WTC11 (cell line): ENCODE measurements around the gene DTNA. TPM values are rescaled to one million over a fixed set of nuclear protein-coding genes. Genes with fewer than 3 reads are reported as not detected.

Experiments used
- ATAC-seq: fragments of 200-7000 bp; cut with Tn5 transposase; 2 replicates; pipeline ENCODE4 v1.10.0; 2021; ENCODE audit warnings: mild to moderate bottlenecking, moderate library complexity
- CTCF ChIA-PET: fragments of 300-600 bp; sonication (Branson Sonifier 250); formaldehyde crosslinking; loops from one replicate; lab custom pipeline; 2021; ENCODE audit warnings: antibody characterized with exemption; lab: Charles Lee
- POLR2A ChIA-PET: fragments of 350-600 bp; sonication (Branson Sonifier 250); formaldehyde crosslinking; loops from one replicate; lab custom pipeline; 2021; ENCODE audit warnings: antibody characterized with exemption; lab: Charles Lee
- DNase-seq: peaks from one replicate; pipeline ENCODE4 v3.0.0; 2021; ENCODE audit warnings: low spot score
- H3K27ac Mint-ChIP-seq: 2 replicates; pipeline ENCODE4 v1.8.0; 2021; ENCODE audit warnings: mixed read lengths
- H3K27me3 Mint-ChIP-seq: 2 replicates; pipeline ENCODE4 v1.8.0; 2021; ENCODE audit warnings: low read depth, mild to moderate bottlenecking, moderate library complexity, mixed read lengths
- H3K36me3 Mint-ChIP-seq: 2 replicates; pipeline ENCODE4 v1.8.0; 2021; ENCODE audit warnings: mixed read lengths
- H3K4me1 Mint-ChIP-seq: 2 replicates; pipeline ENCODE4 v1.8.0; 2022; ENCODE audit warnings: mixed read lengths
- H3K4me3 Mint-ChIP-seq: 2 replicates; pipeline ENCODE4 v1.8.0; 2021; ENCODE audit warnings: mild to moderate bottlenecking, moderate library complexity, mixed read lengths
- H3K9me3 Mint-ChIP-seq: 2 replicates; pipeline ENCODE4 v1.8.0; 2021; ENCODE audit warnings: mixed read lengths
- CBFB ChIP-seq: sonication (generic); formaldehyde crosslinking; IDR thresholded peaks from 2 replicates; pipeline ENCODE4 v1.8.1; 2022; ENCODE audit warnings: mild to moderate bottlenecking, low read depth, missing genetic modification reagents
- IRF2 ChIP-seq: sonication (generic); formaldehyde crosslinking; IDR thresholded peaks from 2 replicates; pipeline ENCODE4 v1.8.0; 2022; ENCODE audit warnings: low read depth, missing genetic modification reagents, borderline replicate concordance
- NFATC4 ChIP-seq: fragments of 250-450 bp; sonication (Bioruptor Pico); IDR thresholded peaks from 2 replicates; pipeline ENCODE4 v1.9.0; 2021; ENCODE audit warnings: mild to moderate bottlenecking
- NFE2L1 ChIP-seq: sonication (generic); formaldehyde crosslinking; IDR thresholded peaks from 2 replicates; pipeline ENCODE4 v1.8.1; 2023; ENCODE audit warnings: missing genetic modification reagents
- NFYB ChIP-seq: sonication (generic); formaldehyde crosslinking; conservative IDR thresholded peaks from 2 replicates; pipeline ENCODE4 v1.8.0; 2022; ENCODE audit warnings: low read depth, missing genetic modification reagents
- NR2C2 ChIP-seq: sonication (generic); formaldehyde crosslinking; IDR thresholded peaks from 2 replicates; pipeline ENCODE4 v1.8.0; 2022; ENCODE audit warnings: mild to moderate bottlenecking, missing genetic modification reagents
- SMAD3 ChIP-seq: sonication (generic); formaldehyde crosslinking; IDR thresholded peaks from 2 replicates; pipeline ENCODE4 v1.8.0; 2022; ENCODE audit warnings: missing genetic modification reagents, mild to moderate bottlenecking, borderline replicate concordance
- ZNF219 ChIP-seq: sonication (generic); formaldehyde crosslinking; IDR thresholded peaks from 2 replicates; pipeline ENCODE4 v1.8.0; 2023; ENCODE audit warnings: missing genetic modification reagents, mild to moderate bottlenecking, borderline replicate concordance
- ZNF232 ChIP-seq: sonication (generic); formaldehyde crosslinking; IDR thresholded peaks from 2 replicates; pipeline ENCODE4 v1.8.0; 2022; ENCODE audit warnings: mild to moderate bottlenecking, missing genetic modification reagents
- ZNF396 ChIP-seq: fragments of 250-450 bp; sonication (Bioruptor Pico); IDR thresholded peaks from 2 replicates; pipeline ENCODE4 v1.8.0; 2021; ENCODE audit warnings: mild to moderate bottlenecking, moderate library complexity, borderline replicate concordance
- total RNA-seq: library from RNA; stranded (reverse); gene quantifications from 3 replicates; pipeline ENCODE4 v1.2.3, GENCODE V29; 2021
- TF ChIP-seq, protein P1 (sequence below): sonication (generic); formaldehyde crosslinking; IDR thresholded peaks from 2 replicates; pipeline ENCODE4 v1.8.0; 2023; ENCODE audit warnings: mild to moderate bottlenecking, missing genetic modification reagents
- TF ChIP-seq, protein P2 (sequence below): sonication (generic); formaldehyde crosslinking; conservative IDR thresholded peaks from 2 replicates; pipeline ENCODE4 v1.8.1; 2023; ENCODE audit warnings: mild to moderate bottlenecking, low read depth, missing genetic modification reagents, moderate library complexity
- TF ChIP-seq, protein P3 (sequence below): fragments of 200-600 bp; IDR thresholded peaks from 2 replicates; pipeline ENCODE4 v1.8.0; 2022; ENCODE audit warnings: antibody characterized with exemption
- TF ChIP-seq, protein P4 (sequence below): sonication (generic); formaldehyde crosslinking; IDR thresholded peaks from 2 replicates; pipeline ENCODE4 v1.8.1; 2022; ENCODE audit warnings: missing genetic modification reagents, borderline replicate concordance
- TF ChIP-seq, protein P5 (sequence below): sonication (generic); formaldehyde crosslinking; IDR thresholded peaks from 2 replicates; pipeline ENCODE4 v1.8.1; 2023; ENCODE audit warnings: mild to moderate bottlenecking, missing genetic modification reagents
- TF ChIP-seq, protein P6 (sequence below): sonication (generic); formaldehyde crosslinking; IDR thresholded peaks from 2 replicates; pipeline ENCODE4 v1.8.1; 2023; ENCODE audit warnings: mild to moderate bottlenecking, missing genetic modification reagents, borderline replicate concordance

Gene DTNA
- total RNA-seq, 1 experiment from 2014 or later, result 16.1 TPM

DNA sequence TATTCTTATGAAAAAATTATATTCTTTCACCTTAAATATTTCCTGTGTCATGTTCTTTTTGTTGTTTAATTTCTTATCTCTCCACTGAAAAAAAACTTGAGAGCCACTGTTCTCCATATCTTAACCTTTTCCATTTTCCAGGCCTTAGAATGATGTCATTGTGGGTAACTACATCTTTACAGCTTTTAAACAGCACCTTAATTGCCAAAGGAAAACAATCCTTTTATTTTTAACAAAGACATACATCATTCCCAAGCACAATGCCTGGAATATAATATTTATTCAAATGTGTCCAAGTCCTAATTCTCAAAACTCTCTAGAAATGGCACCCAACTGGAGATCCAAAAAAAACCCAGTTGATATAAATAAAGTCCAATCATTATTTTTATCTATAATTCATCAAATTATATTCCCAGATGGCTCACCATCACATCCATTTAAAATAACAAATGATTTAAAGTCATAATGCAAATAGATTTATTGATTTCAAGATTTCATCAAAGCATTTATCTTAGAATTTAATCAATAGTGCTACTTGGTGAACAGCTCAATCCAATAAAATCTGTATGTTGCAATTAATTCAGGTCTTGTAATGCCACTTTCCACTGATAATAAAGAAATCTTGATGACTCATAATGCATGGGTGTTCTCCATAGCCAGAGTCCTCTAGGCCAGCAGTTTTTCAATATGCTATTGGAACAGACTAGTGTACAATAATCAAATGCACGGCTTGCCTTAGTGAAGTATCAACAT is 224.0 kb downstream of the DTNA start:
- H3K4me1 Mint-ChIP-seq, result peaks cover 5% of the 10 kb centered on the region
- no peak overlapping the region for H3K27ac Mint-ChIP-seq
- POLR2A ChIA-PET, result no interaction called here
- peaks cover 7% of the 10 kb centered on the region for H3K9me3 Mint-ChIP-seq
- TF ChIP-seq NFYB (CRISPR knock-in tag), result no peak
- TF ChIP-seq, protein P1, sequence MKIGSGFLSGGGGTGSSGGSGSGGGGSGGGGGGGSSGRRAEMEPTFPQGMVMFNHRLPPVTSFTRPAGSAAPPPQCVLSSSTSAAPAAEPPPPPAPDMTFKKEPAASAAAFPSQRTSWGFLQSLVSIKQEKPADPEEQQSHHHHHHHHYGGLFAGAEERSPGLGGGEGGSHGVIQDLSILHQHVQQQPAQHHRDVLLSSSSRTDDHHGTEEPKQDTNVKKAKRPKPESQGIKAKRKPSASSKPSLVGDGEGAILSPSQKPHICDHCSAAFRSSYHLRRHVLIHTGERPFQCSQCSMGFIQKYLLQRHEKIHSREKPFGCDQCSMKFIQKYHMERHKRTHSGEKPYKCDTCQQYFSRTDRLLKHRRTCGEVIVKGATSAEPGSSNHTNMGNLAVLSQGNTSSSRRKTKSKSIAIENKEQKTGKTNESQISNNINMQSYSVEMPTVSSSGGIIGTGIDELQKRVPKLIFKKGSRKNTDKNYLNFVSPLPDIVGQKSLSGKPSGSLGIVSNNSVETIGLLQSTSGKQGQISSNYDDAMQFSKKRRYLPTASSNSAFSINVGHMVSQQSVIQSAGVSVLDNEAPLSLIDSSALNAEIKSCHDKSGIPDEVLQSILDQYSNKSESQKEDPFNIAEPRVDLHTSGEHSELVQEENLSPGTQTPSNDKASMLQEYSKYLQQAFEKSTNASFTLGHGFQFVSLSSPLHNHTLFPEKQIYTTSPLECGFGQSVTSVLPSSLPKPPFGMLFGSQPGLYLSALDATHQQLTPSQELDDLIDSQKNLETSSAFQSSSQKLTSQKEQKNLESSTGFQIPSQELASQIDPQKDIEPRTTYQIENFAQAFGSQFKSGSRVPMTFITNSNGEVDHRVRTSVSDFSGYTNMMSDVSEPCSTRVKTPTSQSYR (CRISPR knock-in tag), result no peak
- no peak for TF ChIP-seq NFE2L1 (CRISPR knock-in tag)
- TF ChIP-seq, protein P2, sequence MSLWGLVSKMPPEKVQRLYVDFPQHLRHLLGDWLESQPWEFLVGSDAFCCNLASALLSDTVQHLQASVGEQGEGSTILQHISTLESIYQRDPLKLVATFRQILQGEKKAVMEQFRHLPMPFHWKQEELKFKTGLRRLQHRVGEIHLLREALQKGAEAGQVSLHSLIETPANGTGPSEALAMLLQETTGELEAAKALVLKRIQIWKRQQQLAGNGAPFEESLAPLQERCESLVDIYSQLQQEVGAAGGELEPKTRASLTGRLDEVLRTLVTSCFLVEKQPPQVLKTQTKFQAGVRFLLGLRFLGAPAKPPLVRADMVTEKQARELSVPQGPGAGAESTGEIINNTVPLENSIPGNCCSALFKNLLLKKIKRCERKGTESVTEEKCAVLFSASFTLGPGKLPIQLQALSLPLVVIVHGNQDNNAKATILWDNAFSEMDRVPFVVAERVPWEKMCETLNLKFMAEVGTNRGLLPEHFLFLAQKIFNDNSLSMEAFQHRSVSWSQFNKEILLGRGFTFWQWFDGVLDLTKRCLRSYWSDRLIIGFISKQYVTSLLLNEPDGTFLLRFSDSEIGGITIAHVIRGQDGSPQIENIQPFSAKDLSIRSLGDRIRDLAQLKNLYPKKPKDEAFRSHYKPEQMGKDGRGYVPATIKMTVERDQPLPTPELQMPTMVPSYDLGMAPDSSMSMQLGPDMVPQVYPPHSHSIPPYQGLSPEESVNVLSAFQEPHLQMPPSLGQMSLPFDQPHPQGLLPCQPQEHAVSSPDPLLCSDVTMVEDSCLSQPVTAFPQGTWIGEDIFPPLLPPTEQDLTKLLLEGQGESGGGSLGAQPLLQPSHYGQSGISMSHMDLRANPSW (CRISPR knock-in tag), result no peak
- no peak for TF ChIP-seq SMAD3 (CRISPR knock-in tag)
- no peak for TF ChIP-seq NR2C2 (CRISPR knock-in tag)
- TF ChIP-seq ZNF232 (CRISPR knock-in tag), result no peak
- TF ChIP-seq, protein P3, sequence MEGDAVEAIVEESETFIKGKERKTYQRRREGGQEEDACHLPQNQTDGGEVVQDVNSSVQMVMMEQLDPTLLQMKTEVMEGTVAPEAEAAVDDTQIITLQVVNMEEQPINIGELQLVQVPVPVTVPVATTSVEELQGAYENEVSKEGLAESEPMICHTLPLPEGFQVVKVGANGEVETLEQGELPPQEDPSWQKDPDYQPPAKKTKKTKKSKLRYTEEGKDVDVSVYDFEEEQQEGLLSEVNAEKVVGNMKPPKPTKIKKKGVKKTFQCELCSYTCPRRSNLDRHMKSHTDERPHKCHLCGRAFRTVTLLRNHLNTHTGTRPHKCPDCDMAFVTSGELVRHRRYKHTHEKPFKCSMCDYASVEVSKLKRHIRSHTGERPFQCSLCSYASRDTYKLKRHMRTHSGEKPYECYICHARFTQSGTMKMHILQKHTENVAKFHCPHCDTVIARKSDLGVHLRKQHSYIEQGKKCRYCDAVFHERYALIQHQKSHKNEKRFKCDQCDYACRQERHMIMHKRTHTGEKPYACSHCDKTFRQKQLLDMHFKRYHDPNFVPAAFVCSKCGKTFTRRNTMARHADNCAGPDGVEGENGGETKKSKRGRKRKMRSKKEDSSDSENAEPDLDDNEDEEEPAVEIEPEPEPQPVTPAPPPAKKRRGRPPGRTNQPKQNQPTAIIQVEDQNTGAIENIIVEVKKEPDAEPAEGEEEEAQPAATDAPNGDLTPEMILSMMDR, result no peak
- TF ChIP-seq ZNF219 (CRISPR knock-in tag), result no peak
- TF ChIP-seq ZNF396 (CRISPR knock-in tag), result no peak
- TF ChIP-seq CBFB, result no peak
- TF ChIP-seq IRF2 (CRISPR knock-in tag), result no peak
- TF ChIP-seq, protein P4, sequence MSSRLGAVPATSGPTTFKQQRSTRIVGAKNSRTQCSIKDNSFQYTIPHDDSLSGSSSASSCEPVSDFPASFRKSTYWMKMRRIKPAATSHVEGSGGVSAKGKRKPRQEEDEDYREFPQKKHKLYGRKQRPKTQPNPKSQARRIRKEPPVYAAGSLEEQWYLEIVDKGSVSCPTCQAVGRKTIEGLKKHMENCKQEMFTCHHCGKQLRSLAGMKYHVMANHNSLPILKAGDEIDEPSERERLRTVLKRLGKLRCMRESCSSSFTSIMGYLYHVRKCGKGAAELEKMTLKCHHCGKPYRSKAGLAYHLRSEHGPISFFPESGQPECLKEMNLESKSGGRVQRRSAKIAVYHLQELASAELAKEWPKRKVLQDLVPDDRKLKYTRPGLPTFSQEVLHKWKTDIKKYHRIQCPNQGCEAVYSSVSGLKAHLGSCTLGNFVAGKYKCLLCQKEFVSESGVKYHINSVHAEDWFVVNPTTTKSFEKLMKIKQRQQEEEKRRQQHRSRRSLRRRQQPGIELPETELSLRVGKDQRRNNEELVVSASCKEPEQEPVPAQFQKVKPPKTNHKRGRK, result no peak
- no peak for TF ChIP-seq NFATC4 (CRISPR knock-in tag)
- TF ChIP-seq, protein P5, sequence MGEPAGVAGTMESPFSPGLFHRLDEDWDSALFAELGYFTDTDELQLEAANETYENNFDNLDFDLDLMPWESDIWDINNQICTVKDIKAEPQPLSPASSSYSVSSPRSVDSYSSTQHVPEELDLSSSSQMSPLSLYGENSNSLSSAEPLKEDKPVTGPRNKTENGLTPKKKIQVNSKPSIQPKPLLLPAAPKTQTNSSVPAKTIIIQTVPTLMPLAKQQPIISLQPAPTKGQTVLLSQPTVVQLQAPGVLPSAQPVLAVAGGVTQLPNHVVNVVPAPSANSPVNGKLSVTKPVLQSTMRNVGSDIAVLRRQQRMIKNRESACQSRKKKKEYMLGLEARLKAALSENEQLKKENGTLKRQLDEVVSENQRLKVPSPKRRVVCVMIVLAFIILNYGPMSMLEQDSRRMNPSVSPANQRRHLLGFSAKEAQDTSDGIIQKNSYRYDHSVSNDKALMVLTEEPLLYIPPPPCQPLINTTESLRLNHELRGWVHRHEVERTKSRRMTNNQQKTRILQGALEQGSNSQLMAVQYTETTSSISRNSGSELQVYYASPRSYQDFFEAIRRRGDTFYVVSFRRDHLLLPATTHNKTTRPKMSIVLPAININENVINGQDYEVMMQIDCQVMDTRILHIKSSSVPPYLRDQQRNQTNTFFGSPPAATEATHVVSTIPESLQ (CRISPR knock-in tag), result no peak
- TF ChIP-seq, protein P6, sequence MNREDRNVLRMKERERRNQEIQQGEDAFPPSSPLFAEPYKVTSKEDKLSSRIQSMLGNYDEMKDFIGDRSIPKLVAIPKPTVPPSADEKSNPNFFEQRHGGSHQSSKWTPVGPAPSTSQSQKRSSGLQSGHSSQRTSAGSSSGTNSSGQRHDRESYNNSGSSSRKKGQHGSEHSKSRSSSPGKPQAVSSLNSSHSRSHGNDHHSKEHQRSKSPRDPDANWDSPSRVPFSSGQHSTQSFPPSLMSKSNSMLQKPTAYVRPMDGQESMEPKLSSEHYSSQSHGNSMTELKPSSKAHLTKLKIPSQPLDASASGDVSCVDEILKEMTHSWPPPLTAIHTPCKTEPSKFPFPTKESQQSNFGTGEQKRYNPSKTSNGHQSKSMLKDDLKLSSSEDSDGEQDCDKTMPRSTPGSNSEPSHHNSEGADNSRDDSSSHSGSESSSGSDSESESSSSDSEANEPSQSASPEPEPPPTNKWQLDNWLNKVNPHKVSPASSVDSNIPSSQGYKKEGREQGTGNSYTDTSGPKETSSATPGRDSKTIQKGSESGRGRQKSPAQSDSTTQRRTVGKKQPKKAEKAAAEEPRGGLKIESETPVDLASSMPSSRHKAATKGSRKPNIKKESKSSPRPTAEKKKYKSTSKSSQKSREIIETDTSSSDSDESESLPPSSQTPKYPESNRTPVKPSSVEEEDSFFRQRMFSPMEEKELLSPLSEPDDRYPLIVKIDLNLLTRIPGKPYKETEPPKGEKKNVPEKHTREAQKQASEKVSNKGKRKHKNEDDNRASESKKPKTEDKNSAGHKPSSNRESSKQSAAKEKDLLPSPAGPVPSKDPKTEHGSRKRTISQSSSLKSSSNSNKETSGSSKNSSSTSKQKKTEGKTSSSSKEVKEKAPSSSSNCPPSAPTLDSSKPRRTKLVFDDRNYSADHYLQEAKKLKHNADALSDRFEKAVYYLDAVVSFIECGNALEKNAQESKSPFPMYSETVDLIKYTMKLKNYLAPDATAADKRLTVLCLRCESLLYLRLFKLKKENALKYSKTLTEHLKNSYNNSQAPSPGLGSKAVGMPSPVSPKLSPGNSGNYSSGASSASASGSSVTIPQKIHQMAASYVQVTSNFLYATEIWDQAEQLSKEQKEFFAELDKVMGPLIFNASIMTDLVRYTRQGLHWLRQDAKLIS (CRISPR knock-in tag), result no peak
- H3K36me3 Mint-ChIP-seq, result no peaks in the 10 kb centered on the region
- no peak for ATAC-seq
- no peak for DNase-seq
- no peak overlapping the region for H3K4me3 Mint-ChIP-seq
- CTCF ChIA-PET, result interaction anchor here (0.5 to 0.8 kb wide), 2 partner anchors 25 to 350 kb away, joined by 3 read pairs; no protein-coding TSS in a partner anchor
- H3K27me3 Mint-ChIP-seq, result no peaks in the 10 kb centered on the region
